Measurements from ENCODE around the gene RALGPS1.

Gene RALGPS1

DNA sequence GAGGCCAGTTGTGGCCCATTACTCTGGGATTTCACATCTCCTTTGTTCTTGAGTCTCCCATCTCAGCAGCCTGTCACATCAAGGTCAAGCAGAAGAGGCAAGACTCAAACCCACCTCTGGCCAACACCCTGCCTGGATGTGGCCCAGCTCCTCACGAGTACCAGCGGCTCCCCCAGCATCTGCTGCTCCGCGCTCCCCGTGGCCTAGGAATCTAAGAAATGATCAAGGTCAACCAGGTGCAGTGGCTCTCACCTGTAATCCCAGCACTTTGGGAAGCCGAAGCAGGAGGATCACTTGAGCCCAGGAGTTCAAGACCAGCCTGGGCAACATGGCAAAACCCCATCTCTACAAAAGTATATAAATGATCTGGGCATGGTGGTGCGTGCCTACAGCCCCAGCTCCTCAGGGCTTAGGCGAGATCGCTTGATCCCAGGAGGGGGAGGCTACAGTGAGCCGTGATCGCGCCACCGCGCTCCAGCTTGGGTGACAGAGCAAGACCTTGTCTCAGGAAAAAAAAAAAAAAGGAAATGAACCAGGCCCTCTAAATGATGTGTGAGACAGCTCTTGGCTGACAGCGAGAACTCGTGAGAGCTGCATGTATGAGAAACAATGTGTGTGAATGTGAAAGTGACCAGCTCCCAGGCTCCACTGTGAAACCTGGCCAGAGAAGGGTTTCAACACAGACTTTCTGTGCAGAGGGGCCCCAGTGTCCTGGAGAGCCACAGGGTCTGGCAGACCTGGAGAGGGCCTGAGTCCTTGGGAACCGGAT is 269.4 kb downstream of the RALGPS1 start:
- no peaks in the 10 kb centered on the region for H3K27me3 ChIP-seq (ENCODE audit: insufficient read depth, poor library complexity, severe bottlenecking)
- no peaks in the 10 kb centered on the region for H3K36me3 ChIP-seq (ENCODE audit: low read depth)
- DNase-seq (ENCODE audit: low spot score) (peak; percentile 40), ATAC-seq (ENCODE audit: low read depth) (no peak)
- H3K27ac ChIP-seq (ENCODE audit: poor library complexity, severe bottlenecking), result no peak overlapping the region
- H3K4me3 ChIP-seq (ENCODE audit: severe bottlenecking), result no peak overlapping the region
- TF ChIP-seq, protein P1, sequence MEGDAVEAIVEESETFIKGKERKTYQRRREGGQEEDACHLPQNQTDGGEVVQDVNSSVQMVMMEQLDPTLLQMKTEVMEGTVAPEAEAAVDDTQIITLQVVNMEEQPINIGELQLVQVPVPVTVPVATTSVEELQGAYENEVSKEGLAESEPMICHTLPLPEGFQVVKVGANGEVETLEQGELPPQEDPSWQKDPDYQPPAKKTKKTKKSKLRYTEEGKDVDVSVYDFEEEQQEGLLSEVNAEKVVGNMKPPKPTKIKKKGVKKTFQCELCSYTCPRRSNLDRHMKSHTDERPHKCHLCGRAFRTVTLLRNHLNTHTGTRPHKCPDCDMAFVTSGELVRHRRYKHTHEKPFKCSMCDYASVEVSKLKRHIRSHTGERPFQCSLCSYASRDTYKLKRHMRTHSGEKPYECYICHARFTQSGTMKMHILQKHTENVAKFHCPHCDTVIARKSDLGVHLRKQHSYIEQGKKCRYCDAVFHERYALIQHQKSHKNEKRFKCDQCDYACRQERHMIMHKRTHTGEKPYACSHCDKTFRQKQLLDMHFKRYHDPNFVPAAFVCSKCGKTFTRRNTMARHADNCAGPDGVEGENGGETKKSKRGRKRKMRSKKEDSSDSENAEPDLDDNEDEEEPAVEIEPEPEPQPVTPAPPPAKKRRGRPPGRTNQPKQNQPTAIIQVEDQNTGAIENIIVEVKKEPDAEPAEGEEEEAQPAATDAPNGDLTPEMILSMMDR (IDR thresholded peaks at IDR 0.05; ENCODE audit: poor library complexity, severe bottlenecking), result no peak
- no peaks in the 10 kb centered on the region for H3K9me3 ChIP-seq (ENCODE audit: severe bottlenecking)
- H3K4me1 ChIP-seq (ENCODE audit: insufficient read depth, poor library complexity, severe bottlenecking), result peaks cover 11% of the 10 kb centered on the region

DNA sequence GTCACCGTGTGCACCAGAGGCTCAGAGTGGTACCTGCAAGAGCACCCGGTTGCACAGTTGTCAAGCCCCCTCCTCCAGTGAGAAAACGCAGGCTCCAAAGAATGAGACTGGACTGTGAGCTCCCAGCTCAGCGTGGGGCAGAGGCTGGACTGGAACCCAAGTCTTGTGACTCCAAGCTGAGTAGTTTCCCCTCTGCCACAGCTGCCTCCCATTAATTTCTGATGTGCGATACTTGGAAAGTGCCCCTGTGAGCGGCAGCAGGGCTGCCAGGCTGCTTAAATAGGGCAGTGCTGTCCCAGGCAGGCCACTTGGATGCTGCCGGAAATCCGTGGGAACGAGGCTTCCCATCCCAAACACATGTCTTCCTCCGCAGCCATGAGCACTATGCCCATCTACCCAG is 270.1 kb downstream of the RALGPS1 start:
- ATAC-seq (ENCODE audit: low read depth), result no peak
- Histone ChIP-seq H3K4me1 (ENCODE audit: insufficient read depth, poor library complexity, severe bottlenecking) (peaks cover 11% of the 10 kb centered on the region), H3K27ac (ENCODE audit: poor library complexity, severe bottlenecking) (no peak overlapping the region), H3K27me3 (ENCODE audit: insufficient read depth, poor library complexity, severe bottlenecking) (no peaks in the 10 kb centered on the region), H3K9me3 (ENCODE audit: severe bottlenecking) (no peaks in the 10 kb centered on the region), H3K4me3 (ENCODE audit: severe bottlenecking) (no peak overlapping the region), H3K36me3 (ENCODE audit: low read depth) (no peaks in the 10 kb centered on the region)
- TF ChIP-seq, protein P1 (IDR thresholded peaks at IDR 0.05; ENCODE audit: poor library complexity, severe bottlenecking), result no peak
- DNase-seq (ENCODE audit: low spot score), result peak; percentile 40

DNA sequence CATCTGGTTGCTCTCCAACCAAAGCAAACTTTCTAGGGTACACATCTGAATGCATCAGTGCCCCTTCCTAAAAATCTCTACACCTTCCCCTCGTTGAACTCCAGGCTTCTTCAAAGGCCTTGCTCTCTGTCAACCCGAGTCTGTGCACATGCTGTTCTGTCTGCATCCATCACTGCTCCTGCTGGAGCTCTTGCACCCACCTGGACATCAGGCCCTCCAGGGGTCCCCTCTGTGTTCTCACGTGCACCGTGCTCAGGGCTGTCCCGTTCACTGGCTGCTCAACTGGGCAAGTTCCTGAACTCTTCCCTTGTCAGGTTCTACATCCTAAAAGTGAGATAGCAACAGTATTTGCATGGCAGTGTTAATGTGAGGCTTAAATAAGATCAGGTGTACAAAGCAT is 270.6 kb downstream of the RALGPS1 start:
- TF ChIP-seq, protein P1 (IDR thresholded peaks at IDR 0.05; ENCODE audit: poor library complexity, severe bottlenecking), result no peak
- Histone ChIP-seq H3K27ac (ENCODE audit: poor library complexity, severe bottlenecking) (no peak overlapping the region), H3K4me3 (ENCODE audit: severe bottlenecking) (no peak overlapping the region), H3K4me1 (ENCODE audit: insufficient read depth, poor library complexity, severe bottlenecking) (peaks cover 11% of the 10 kb centered on the region), H3K27me3 (ENCODE audit: insufficient read depth, poor library complexity, severe bottlenecking) (no peaks in the 10 kb centered on the region), H3K9me3 (ENCODE audit: severe bottlenecking) (no peaks in the 10 kb centered on the region), H3K36me3 (ENCODE audit: low read depth) (no peaks in the 10 kb centered on the region)
- no peak for DNase-seq (ENCODE audit: low spot score)
- no peak for ATAC-seq (ENCODE audit: low read depth)

DNA sequence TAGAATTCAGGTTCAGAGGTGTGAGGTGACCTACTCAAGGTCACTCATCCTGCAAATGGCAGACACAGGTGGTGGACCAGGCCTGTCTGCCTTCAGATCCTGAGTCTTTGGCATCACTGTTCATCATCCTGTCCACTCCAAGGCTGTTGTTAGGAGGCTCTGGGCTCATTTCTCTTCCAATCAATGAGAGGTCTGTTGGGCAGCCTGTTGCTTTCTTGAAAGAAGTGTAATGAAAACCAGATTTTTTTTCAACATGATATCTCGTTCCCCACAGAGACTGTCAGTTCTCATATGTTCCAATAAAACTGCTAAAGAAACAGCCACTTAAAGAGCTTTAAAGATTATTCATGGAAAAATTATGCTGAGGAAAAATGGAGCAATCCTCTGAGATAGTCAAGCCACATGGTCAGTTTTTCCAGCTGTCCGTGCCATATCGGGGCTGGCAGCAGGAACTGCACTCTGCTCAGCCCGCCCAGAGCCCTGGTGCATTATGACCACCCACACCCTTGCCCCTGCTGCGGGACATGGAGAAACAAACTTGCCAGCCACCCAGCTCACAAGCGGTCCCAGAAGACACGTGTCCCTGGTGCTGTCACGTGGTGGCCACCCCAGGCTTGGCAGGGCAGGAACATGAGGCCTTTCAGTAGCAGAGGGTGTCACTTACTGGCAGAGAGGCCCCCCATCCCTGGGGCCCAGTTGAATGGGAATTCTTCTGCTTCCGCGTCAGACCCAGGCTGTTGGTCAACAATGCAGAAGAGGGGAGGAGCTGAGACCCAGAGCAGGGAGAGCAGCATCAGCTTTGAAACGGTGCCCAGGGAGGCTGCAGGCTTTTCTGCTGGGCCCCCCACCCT is 271.6 kb downstream of the RALGPS1 start:
- Histone ChIP-seq H3K27me3 (ENCODE audit: insufficient read depth, poor library complexity, severe bottlenecking) (no peaks in the 10 kb centered on the region), H3K4me1 (ENCODE audit: insufficient read depth, poor library complexity, severe bottlenecking) (peaks cover 11% of the 10 kb centered on the region), H3K36me3 (ENCODE audit: low read depth) (no peaks in the 10 kb centered on the region), H3K27ac (ENCODE audit: poor library complexity, severe bottlenecking) (no peak overlapping the region), H3K9me3 (ENCODE audit: severe bottlenecking) (no peaks in the 10 kb centered on the region), H3K4me3 (ENCODE audit: severe bottlenecking) (no peak overlapping the region)
- TF ChIP-seq, protein P1 (IDR thresholded peaks at IDR 0.05; ENCODE audit: poor library complexity, severe bottlenecking), result no peak
- ATAC-seq (ENCODE audit: low read depth) (no peak), DNase-seq (ENCODE audit: low spot score) (no peak)
